Ramos (cell line): Measurements from ENCODE around the gene AQP9.
"Not testable (repeated sequence)": the region's sequence is repeated elsewhere in the genome, so short reads cannot be mapped to it uniquely, and the experiment has no call there.

Experiments
- in situ Hi-C: fragments of 300-500 bp; cut with MboI; formaldehyde crosslinking; loops from one replicate; pipeline ENCODE4 v1.14.3; 2022; ENCODE audit warnings: low sequenced_read_pairs; ENCODE audit not compliant: unreplicated experiment

The AQP9 gene, protein sequence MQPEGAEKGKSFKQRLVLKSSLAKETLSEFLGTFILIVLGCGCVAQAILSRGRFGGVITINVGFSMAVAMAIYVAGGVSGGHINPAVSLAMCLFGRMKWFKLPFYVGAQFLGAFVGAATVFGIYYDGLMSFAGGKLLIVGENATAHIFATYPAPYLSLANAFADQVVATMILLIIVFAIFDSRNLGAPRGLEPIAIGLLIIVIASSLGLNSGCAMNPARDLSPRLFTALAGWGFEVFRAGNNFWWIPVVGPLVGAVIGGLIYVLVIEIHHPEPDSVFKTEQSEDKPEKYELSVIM

DNA sequence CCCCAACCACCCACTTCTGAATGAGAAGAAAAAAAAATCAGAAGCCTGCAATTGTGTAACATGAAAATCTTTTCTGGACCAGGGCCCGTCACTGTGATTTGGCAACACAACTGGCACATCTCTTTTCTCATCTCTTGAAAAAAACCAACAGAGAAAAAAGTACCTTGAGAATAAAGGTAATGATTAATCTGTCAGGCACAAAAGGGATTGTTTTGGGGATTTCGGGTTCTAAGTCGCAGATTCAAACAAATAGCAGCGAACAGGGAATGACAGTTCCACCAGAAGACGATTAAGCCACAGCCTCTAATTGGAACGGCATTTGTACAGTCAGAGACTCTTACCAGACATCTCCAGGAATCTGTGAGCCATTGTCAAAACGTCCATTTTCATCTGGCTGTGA, at the start of gene AQP9:
TSS of gene AQP9 (plus strand) at position 276 of the 400 bp plus-strand sequence. CDS start 185 bp downstream, outside the sequence.
- in situ Hi-C loops: no loop called here

DNA sequence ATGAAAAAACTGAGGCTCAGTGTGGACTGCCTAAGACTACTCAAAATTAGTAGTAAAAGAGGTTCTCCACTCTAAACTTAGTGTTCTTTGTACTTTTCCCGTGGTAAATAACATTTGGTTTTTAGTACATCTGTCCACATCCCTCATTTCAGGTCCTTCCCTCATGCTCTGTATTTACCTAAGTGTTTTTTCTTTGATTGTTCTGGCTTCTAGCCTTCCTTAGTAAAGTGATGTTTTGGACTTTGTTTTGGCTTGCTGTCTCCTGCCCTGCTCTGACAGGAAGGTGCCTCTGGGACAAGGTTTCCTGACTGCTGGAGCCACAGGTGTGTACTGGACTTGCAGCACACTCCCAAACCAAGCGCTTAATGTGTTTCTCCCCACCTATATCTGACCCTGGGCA, 42.8 kb upstream of the AQP9 start:
- in situ Hi-C loops: no loop called here

DNA sequence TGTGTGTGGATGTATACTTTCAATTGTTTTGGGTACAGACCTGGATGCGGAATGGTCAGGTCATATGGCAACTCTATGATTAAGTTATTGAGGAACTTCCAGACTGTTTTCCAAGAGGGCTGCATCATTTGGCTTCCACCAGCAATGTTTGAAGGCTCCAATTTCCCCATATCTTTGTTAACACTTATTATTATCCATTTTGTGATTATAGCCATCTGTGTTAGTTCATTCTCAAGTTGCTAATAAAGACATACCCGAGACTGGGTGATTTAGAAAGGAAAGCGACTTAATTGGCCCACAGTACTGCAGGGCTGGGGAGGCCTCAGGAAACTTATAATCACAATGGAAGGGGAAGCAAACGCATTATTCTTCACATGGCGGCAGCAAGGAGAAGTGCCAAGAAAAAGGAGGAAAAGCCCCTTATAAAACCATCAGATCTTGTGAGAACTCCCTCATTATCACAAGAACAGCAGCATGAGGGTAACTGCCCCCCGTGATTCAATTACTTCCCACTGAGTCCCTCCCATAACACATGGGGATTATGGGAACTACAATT, 41.6 kb upstream of the AQP9 start:
- in situ Hi-C loops: no loop called here

DNA sequence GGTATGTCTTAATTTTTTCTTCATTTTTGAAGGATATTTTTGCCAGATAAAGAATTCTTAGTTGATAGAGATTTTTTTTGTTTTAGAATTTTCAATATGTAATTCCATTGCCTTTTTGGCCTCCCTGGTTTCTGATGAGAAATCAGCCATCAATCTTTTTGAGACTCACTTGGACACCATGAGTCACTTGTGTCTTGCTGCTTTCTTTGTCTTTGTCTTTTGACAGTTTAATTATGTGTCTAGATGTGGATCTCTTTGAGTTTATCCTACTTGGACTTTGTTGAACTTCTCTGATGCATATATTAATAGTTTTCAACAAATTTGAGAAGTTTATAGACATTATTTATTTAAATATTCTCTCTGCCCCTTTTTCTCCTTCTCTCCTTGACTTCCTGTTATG, 34.7 kb upstream of the AQP9 start:
- in situ Hi-C loops: no loop called here

DNA sequence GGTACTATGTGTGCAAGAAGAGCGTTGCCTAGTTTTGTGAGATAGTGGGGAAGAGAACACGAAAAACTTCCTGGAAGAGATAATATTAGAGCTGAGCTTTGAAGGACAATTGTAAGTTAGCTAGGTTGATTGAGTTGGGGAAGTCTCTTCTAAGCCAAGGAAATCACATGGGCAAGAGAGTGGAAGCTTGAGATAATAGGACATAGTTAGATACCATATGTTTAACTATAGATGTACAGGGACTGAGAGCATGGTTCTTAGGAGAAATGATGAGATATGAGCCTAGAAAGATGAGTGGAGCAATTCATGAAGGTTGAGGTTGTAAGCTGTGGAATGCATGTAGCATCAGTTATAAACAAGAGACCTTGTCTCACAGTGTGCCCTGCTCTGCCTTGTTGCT, 30.1 kb upstream of the AQP9 start:
- in situ Hi-C loops: no loop called here

DNA sequence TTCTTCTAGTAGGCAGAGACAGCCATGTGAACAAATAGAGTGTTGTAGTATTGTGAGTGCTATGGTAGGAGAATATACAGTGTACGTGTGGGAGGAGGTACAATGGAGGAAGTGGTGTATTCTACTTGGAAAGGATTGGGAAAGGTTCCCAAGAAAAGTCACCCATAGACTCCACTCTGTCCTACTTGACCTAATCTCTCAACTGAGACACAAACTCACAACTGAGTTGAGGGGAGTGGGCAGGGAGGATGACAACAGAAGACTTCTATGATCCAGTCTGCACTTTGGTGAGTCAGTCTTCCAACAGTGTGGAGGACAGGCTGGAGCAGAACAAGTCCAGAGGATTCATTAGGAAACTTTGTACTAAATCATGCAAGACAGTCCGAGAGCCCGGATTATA, 28.8 kb upstream of the AQP9 start:
- in situ Hi-C loops: no loop called here

DNA sequence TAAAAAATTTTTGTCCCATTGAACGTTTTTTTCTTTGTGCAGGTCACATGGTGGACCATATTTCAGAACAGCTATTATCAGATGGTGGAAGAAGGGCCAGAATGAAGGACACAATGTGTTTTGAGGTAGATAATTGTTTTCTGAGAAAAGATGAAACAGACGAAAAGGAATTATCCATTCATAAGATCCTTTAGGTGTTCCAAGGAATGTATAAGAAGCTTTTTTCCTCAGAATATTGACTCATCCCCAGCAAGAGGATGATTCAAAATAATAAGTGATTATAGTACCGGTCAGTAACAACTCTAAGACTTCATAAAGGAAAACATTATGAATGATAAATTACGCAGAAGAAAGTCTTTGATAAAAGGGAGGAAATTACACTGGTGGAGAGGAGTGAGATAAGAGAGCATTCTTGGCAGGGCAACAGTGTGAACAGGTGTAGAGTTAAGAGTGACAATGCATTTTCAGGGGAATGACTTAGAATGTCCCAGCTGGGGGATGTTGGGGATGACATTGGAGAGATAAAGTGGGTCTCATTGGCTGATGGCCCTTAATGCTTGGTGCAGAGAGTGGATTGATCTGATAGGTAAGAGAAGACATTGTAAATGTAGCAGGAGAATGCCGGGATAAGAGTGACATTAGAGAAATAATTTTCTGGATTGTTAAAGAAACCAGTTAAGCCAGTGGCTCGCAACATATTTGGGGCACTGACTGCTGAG, 27.0 kb upstream of the AQP9 start:
- in situ Hi-C loops: no loop called here

DNA sequence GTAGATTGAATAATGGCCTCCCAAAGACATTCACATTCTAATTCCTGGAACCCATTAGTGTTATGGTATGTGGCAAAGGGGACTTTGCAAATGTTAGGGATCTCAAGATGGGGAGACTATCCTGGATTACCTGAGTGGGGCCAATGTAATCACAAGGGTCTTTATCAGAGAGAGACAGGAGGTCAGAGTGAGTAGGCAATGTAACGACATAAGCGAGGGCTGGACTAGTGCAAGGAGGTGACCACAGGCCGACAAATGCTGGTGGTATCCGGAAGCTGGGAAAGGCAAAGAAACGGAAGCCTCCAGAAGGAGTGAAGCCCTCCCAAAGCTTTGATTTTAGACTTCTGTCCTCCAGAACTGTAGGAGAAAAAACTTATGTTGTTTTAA, 26.5 kb upstream of the AQP9 start:
- in situ Hi-C loops: no loop called here

DNA sequence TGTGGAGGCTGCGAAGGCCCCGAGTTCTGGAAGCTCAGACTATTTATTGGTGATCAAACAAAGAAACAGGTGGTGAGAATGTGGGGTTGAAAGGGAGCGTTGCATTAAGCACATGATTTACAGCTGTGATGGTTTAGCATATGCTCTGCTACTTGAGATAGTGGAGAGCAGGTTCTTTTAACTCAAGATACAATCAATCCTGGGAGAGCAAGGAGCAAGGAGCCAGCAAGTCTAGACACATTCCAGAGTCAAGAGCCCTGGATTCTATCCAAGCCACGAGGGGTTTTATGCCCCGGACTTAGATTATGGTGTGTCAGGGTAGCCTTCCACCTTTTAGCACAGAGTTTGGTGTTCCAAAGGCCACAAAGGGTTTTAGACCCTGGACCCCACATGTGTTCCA, 24.8 kb upstream of the AQP9 start:
- in situ Hi-C loops: not testable (repeated sequence)

DNA sequence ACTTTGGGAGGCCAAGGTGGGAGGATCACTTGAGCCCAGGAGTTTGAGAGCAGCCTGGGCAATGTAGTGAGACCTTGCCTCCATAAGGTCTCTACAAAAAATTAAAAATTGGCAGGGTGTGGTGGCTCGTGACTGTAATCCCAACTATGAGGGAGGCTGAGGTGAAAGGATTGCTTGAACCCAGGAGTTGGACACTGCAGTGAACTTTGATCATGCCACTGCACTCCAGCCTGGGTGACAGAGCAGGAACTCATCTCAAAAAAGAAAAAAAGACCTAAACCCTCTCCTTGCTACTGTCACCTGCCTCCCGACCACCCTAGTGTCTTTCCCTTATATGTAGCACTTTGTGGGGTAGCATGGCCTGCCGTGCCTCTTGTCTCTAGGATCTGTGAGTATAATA, 23.8 kb upstream of the AQP9 start:
- in situ Hi-C loops: no loop called here

DNA sequence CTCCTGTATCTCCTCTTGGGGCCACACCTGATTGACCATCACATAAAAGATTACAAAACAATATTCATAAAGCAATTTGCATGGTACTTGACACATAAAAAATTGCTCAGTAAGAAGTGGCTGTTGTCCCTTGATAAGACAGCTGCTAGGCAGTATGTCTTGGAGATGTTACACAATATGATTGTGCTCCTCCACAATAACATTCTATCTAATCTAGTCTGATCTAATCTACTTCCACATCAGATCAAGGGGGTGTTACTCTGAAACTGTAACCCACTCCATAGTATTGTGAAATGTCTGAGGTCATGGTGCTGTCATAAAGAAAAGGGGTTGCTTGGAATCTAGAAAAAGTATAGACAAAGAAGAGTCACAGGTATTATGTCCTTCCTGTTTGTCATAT, 23.4 kb upstream of the AQP9 start:
- in situ Hi-C loops: no loop called here

DNA sequence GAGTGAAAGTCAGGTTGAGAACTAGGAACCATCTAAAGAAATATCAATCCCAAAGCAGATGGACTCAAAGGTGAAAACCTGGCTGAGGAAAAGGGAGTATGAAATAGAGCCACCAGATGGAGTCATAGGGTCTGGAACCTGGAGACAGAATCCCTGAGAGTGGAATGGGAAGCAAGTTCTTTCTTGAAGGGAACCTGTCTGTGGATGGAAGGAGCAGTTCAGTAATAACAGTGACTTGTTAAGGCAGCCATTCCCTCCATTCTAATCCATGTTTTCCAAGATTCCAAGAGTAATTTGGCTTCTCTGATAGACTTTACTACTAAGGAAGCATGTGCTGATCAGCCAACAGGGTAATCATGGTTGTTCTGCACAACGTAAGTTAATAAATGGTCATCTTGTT, 22.5 kb upstream of the AQP9 start:
- in situ Hi-C loops: no loop called here

DNA sequence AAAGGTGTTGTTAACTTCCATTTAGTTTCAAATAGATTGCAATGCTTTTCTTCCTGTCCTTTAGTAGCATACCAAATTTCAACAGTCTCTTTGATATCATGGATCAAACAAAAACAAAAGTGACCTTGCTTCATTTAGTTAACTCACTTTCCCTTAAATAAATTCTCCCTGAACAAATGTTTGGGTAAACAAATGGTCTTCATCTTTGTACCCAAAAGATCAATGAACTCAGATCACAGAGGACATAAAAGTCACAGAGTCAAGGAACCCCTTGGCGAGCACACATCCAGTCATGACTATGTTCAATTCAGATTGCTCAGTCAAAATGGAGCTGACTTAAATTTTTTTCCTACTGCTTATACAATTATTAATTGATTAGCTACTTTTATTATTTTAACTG, 20.6 kb upstream of the AQP9 start:
- in situ Hi-C loops: no loop called here

DNA sequence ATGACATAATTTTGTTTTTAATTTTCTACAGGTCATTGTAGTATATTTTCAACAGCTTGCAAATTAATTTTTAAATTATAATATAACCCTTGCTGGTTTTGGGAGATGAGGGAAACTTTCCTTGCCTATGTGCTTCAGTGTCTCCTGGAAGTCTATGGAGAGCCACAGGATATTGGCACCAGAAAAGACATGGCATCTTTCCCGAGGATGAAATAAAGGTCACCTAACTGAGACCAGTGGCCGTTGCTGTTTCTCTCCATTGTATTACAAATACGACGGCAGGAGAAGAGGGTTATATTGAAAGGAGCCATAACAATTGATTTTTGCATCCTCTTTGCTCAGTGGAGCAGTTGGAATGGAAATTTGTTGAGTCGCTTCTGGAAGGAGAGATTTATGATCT, 19.9 kb upstream of the AQP9 start:
- in situ Hi-C loops: no loop called here

DNA sequence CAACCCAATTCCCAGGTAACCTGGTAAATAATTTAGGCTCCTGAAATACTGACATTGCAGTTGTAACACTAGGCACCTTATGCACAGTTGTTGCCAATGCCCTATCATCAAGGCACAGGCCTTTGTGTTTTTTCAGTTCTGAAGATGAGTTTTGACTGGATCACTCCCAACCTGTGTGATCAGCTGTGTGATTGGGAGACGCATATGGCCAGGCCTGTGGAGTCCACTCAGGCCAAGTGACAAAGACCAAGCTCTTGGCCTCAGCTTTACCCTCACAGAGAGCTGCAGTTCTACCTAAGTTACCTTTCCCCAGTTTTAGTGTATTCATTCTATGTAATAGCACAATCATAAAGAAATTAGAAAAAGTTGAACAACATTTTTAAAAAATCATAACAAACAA, 19.2 kb upstream of the AQP9 start:
- in situ Hi-C loops: no loop called here

DNA sequence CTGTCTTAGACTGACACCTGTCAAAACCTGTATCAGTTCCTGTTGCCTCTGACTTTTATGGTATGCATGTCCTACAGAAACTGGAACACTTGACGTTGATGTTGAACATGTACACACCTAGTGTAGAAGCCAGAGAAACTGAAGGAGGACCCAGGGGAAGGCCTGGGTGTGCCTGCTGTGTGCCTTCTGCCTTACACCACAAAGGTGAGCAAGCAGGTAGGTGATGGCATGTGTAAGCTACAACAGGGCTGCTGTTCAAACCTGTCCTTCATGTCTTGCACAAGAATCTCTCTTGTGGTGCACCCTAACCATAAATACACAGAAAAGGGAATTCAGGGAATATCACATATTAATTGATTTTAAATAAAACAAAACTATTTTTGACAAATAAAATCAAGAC, 13.6 kb upstream of the AQP9 start:
- in situ Hi-C loops: no loop called here

DNA sequence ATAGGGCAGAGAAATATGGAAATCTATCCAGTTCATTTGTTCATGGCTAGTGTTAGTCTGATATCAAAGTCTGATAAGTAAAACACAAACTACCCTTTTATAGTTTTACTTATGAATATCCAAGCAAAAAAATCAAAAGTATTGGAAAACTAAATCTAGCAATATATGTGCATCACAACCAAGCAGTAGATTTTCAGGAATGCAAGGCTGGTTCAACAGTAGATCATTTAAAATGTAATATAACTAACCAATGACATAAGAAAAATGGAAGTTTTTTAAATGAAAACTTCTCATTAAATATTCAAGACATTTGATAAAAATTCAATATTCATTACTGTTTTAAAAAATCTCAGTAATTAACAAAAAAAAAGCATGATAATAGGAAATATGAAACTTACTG, 12.8 kb upstream of the AQP9 start:
- in situ Hi-C loops: no loop called here

DNA sequence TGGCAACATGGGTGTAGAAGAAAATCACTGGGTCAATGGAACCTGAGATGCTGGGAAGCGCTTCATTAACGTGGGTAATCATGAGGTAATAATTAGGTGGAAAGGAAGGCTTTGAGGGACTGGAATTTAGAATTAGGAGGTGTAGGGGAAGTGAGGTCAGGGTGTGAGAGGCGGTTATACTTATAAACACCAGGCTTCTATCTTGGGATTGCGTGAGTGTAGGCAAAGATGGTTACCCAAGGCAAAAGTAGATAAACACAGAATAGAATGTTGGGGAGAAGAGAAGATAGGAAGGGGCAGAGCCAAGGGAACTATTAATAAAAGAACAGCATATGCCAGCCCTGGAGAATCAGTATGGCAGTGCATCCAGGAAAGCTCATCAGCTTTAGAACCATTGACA, 3.3 kb upstream of the AQP9 start:
- in situ Hi-C loops: no loop called here

DNA sequence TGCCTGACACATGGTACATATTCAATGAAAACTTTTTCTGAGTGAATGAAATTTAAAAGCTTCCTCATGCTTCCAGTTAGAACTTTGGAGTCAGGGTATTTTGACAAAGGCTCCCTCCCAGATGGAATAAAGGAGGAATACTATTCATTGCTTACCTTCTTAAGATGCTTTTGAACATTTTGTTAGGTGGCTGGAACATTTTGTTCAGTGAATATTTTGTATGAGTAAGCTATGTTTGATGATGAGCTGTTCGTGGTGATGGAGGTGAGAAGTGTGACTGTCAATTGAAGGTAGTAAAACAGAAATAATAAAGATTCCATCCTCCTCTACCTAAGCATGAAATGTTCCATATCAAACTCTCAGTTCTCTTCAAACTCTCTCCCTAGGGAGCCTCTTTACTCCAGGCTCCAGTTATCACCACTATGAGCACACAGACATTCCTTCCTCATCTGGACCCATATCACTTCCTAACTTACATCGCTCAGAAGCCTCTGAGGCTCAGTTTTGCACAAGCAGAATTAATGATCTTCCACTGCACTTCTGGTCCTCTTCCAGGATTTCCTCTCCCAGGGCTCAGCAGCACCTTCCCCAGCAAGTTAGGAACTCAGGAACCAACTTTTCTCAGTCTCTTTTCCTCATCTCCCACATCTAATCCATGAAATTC, 2.5 kb upstream of the AQP9 start:
- in situ Hi-C loops: no loop called here

DNA sequence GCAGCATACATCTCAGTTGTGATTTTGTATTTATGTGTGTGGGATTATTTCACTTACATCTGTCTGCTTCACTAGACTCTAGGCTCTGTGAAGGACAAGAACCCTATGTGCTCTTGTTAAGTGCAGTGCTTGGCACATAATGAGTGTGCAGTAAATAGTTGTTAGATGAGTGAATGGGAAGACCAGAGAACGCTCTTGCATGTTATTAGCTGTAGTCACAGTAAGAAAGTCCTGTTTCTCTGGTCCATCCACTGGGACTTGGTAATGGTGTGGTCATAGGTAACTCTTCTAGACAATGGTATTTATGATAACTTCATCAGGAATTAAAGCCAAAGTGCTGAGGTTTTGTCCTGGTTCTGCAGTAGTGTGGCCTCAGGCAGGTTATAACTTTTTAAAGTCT, 1.4 kb upstream of the AQP9 start:
- in situ Hi-C loops: no loop called here

DNA sequence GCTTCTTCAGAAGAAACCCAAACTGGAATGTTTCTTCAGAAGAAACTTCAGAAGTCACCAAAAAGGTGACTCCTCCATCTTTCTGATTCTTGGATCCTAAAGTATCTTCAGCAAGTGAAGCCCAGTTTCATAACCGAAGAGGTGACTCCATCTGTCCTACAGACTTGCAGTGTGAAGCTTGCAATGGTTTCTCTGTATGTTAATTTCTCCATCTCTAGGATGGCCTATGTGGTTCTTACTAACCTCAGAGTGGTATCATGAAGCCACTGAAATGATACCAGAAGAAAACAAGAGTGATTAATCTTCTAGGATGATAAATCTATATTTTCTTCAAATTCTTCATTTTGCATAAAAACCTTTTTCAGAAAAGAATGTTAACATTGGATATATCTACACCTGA, 495 bp upstream of the AQP9 start:
- in situ Hi-C loops: no loop called here
